Liver (tissue), 9 donors: ENCODE results near the gene TBC1D1. TPM values are rescaled to one million over a fixed set of nuclear protein-coding genes. Genes with fewer than 3 reads are reported as not detected.
A peak's percentile ranks its signal among the peaks of the same experiment; 100 is the strongest.

ENCODE experiments used
- DNase-seq: peaks from one replicate; pipeline ENCODE4 v3.0.0-alpha.2; 2017; ENCODE audit warnings: low spot score
- H3K27ac ChIP-seq, 2 donors: one replicate each; pipeline ENCODE4 v1.7.0; 2013; ENCODE audit warnings: inconsistent platforms in 2 of 2, low read length in 2 of 2, control low read depth in 1 of 2, low read depth in 1 of 2, mild to moderate bottlenecking in 1 of 2
- H3K27me3 ChIP-seq, 4 donors: one replicate each; pipeline versions ENCODE4 v1.6.1 to v1.7.0; 2013; ENCODE audit warnings: low read length in 3 of 4, inconsistent platforms in 1 of 4, mild to moderate bottlenecking in 1 of 4, moderate library complexity in 1 of 4; ENCODE audit not compliant: control insufficient read depth in 4 of 4, insufficient read depth in 4 of 4
- H3K36me3 ChIP-seq, 4 donors: one replicate each; pipeline versions ENCODE4 v1.6.1 to v1.7.0; 2013; ENCODE audit warnings: low read length in 3 of 4, mild to moderate bottlenecking in 3 of 4, low read depth in 1 of 4, moderate library complexity in 1 of 4; ENCODE audit not compliant: control insufficient read depth in 4 of 4, insufficient read depth in 3 of 4
- H3K4me1 ChIP-seq, 4 donors: one replicate each; pipeline versions ENCODE4 v1.6.1 to v1.7.0; 2013; ENCODE audit warnings: low read length in 3 of 4, mild to moderate bottlenecking in 3 of 4, moderate library complexity in 1 of 4; ENCODE audit not compliant: control insufficient read depth in 4 of 4, insufficient read depth in 4 of 4
- H3K4me3 ChIP-seq, 3 donors: one replicate each; pipeline versions ENCODE4 v1.6.1 to v1.7.0; 2013; ENCODE audit warnings: low read length in 3 of 3, control low read depth in 1 of 3, low read depth in 1 of 3, mild to moderate bottlenecking in 1 of 3
- H3K9ac ChIP-seq, 2 donors: one replicate each; pipeline ENCODE4 v1.7.0; 2013; ENCODE audit warnings: low read length in 2 of 2, mild to moderate bottlenecking in 2 of 2, moderate library complexity in 2 of 2, control low read depth in 1 of 2, low read depth in 1 of 2
- H3K9me3 ChIP-seq, 4 donors: one replicate each; pipeline versions ENCODE4 v1.6.1 to v1.7.0; 2013; ENCODE audit warnings: low read length in 3 of 4; ENCODE audit not compliant: control insufficient read depth in 4 of 4
- CTCF ChIP-seq: fragments of 150-350 bp; IDR thresholded peaks from 2 replicates; pipeline ENCODE4 v1.5.1; 2017; ENCODE audit warnings: improper control_type of control experiment, low read depth, low read length; ENCODE audit not compliant: missing input control
- EGR1 ChIP-seq, 2 donors: IDR thresholded peaks; 2 replicates each; pipeline ENCODE4 v1.6.1; 2016 to 2018; ENCODE audit warnings: antibody characterized with exemption in 2 of 2, low read depth in 2 of 2
- FOXA1 ChIP-seq: IDR thresholded peaks from 2 replicates; pipeline ENCODE4 v1.6.1; 2016; ENCODE audit warnings: antibody characterized with exemption
- FOXA2 ChIP-seq: IDR thresholded peaks from 2 replicates; pipeline ENCODE4 v1.6.1; 2016; ENCODE audit warnings: antibody characterized with exemption
- GABPA ChIP-seq, 2 donors: IDR thresholded peaks in 1 of 2; conservative IDR thresholded peaks in 1 of 2; 2 replicates each; pipeline ENCODE4 v1.6.1; 2016; ENCODE audit warnings: antibody characterized with exemption in 2 of 2, mild to moderate bottlenecking in 1 of 2, moderate library complexity in 1 of 2
- HNF4A ChIP-seq, 2 donors: conservative IDR thresholded peaks; 2 replicates each; pipeline ENCODE4 v1.6.1; 2016; ENCODE audit warnings: antibody characterized with exemption in 2 of 2, mild to moderate bottlenecking in 2 of 2
- HNF4G ChIP-seq: IDR thresholded peaks from 2 replicates; pipeline ENCODE4 v1.6.1; 2016; ENCODE audit warnings: antibody characterized with exemption
- JUND ChIP-seq, 2 donors: IDR thresholded peaks; 2 replicates each; pipeline ENCODE4 v1.6.1; 2016; ENCODE audit warnings: antibody characterized with exemption in 2 of 2
- MAX ChIP-seq: IDR thresholded peaks from 2 replicates; pipeline ENCODE4 v1.6.1; 2016; ENCODE audit warnings: antibody characterized with exemption
- NR2F2 ChIP-seq: IDR thresholded peaks from 2 replicates; pipeline ENCODE4 v1.6.1; 2016; ENCODE audit warnings: antibody characterized with exemption
- RAD21 ChIP-seq, 2 donors: IDR thresholded peaks; 2 replicates each; pipeline ENCODE4 v1.6.1; 2016; ENCODE audit warnings: antibody characterized with exemption in 2 of 2, mild to moderate bottlenecking in 2 of 2
- RXRA ChIP-seq, 2 donors: IDR thresholded peaks; 2 replicates each; pipeline ENCODE4 v1.6.1; 2017 to 2018; ENCODE audit warnings: antibody characterized with exemption in 2 of 2, mild to moderate bottlenecking in 1 of 2
- SP1 ChIP-seq: IDR thresholded peaks from 2 replicates; pipeline ENCODE4 v1.6.1; 2018; ENCODE audit warnings: antibody characterized with exemption, mild to moderate bottlenecking
- TAF1 ChIP-seq: conservative IDR thresholded peaks from 2 replicates; pipeline ENCODE4 v1.6.1; 2016; ENCODE audit warnings: antibody characterized with exemption, mild to moderate bottlenecking
- YY1 ChIP-seq: IDR thresholded peaks from 2 replicates; pipeline ENCODE4 v1.6.1; 2016; ENCODE audit warnings: antibody characterized with exemption, mild to moderate bottlenecking
- ZBTB33 ChIP-seq: IDR thresholded peaks from 2 replicates; pipeline ENCODE4 v1.6.1; 2016; ENCODE audit warnings: antibody characterized with exemption
- WGBS: extraction: QIAGEN DNeasy Blood & Tissue Kit; methylation state at CpG from one replicate; pipeline ENCODE4 v1.1.7; 2013; 5-methylcytosine and 5-hydroxymethylcytosine counted together
- polyA plus RNA-seq, 2 donors: library from polyadenylated mRNA; stranded (reverse) in 1 of 2; unstranded in 1 of 2; fragments of 200-250 nt in 1 of 2; fragments of >200 nt in 1 of 2; fragmentation: Nextera tagmentation in 1 of 2; extraction: Ambion mirVana in 1 of 2; gene quantifications; one replicate each; pipeline versions ENCODE4 v1.2.1 to v1.2.3, GENCODE V29; 2013 to 2015
- total RNA-seq, 2 donors: library from RNA; depleted of rRNA; stranded (reverse); fragments of >200 nt; gene quantifications; one replicate each; pipeline ENCODE4 v1.2.3, GENCODE V29; 2014
- TF ChIP-seq, protein P1 (sequence below): IDR thresholded peaks from 2 replicates; pipeline ENCODE4 v1.6.1; 2016; ENCODE audit warnings: antibody characterized with exemption, mild to moderate bottlenecking
- TF ChIP-seq, protein P2 (sequence below): IDR thresholded peaks from 2 replicates; pipeline ENCODE4 v1.6.1; 2016; ENCODE audit warnings: antibody characterized with exemption
- donor health status: healthy.
- donor health status: healthy.
- donor health status: healthy.
- donor health status: healthy.
- donor health status: healthy.

Gene TBC1D1
- total and polyA plus RNA-seq, 4 donors: 15.6 to 41.4 (median 20.9) TPM

GRCh38 chr4:38132107-38132673, 241.3 kb downstream of the TBC1D1 start (continued):
- TF ChIP-seq, protein P1, sequence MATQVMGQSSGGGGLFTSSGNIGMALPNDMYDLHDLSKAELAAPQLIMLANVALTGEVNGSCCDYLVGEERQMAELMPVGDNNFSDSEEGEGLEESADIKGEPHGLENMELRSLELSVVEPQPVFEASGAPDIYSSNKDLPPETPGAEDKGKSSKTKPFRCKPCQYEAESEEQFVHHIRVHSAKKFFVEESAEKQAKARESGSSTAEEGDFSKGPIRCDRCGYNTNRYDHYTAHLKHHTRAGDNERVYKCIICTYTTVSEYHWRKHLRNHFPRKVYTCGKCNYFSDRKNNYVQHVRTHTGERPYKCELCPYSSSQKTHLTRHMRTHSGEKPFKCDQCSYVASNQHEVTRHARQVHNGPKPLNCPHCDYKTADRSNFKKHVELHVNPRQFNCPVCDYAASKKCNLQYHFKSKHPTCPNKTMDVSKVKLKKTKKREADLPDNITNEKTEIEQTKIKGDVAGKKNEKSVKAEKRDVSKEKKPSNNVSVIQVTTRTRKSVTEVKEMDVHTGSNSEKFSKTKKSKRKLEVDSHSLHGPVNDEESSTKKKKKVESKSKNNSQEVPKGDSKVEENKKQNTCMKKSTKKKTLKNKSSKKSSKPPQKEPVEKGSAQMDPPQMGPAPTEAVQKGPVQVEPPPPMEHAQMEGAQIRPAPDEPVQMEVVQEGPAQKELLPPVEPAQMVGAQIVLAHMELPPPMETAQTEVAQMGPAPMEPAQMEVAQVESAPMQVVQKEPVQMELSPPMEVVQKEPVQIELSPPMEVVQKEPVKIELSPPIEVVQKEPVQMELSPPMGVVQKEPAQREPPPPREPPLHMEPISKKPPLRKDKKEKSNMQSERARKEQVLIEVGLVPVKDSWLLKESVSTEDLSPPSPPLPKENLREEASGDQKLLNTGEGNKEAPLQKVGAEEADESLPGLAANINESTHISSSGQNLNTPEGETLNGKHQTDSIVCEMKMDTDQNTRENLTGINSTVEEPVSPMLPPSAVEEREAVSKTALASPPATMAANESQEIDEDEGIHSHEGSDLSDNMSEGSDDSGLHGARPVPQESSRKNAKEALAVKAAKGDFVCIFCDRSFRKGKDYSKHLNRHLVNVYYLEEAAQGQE: peak; percentile 49
- TF ChIP-seq GABPA (IDR thresholded peaks at IDR 0.05 in 1 of 2, conservative IDR thresholded peaks at IDR 0.05 in 1 of 2) (no peak), ZBTB33 (peak; percentile 8)

GRCh38 chr4:38132843-38133662, 242.2 kb downstream of the TBC1D1 start:
- DNase-seq: no peak
- H3K9me3 ChIP-seq: no peaks in the 10 kb centered on the region
- peaks cover 0 to 7% (median 2%) of the 10 kb centered on the region in 4 donors for H3K36me3 ChIP-seq
- peak; percentile 67 for TF ChIP-seq FOXA1
- peak in 1 of 2 donors; percentile 65 for TF ChIP-seq EGR1 (IDR thresholded peaks at IDR 0.05; ENCODE audit: low read depth in 2 of 2)
- TF ChIP-seq, protein P2, sequence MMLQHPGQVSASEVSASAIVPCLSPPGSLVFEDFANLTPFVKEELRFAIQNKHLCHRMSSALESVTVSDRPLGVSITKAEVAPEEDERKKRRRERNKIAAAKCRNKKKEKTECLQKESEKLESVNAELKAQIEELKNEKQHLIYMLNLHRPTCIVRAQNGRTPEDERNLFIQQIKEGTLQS: peak; percentile 72
- TF ChIP-seq HNF4A (conservative IDR thresholded peaks at IDR 0.05): peak; percentile 97
- TF ChIP-seq YY1: peak; percentile 79
- TF ChIP-seq JUND (IDR thresholded peaks at IDR 0.05): peak; percentile 62 to 85
- TF ChIP-seq NR2F2: peak; percentile 93
- TF ChIP-seq ZBTB33: peak; percentile 73
- TF ChIP-seq MAX: peak; percentile 83
- TF ChIP-seq TAF1: no peak
- peak; percentile 90 for TF ChIP-seq FOXA2
- peak; percentile 80 for TF ChIP-seq HNF4G
- peak in 1 of 2 donors; percentile 64 for TF ChIP-seq GABPA (IDR thresholded peaks at IDR 0.05 in 1 of 2, conservative IDR thresholded peaks at IDR 0.05 in 1 of 2)
- TF ChIP-seq, protein P1: peak; percentile 81
- peak; percentile 92 to 96 for TF ChIP-seq RXRA (IDR thresholded peaks at IDR 0.05)
- TF ChIP-seq SP1: peak; percentile 97
- TF ChIP-seq RAD21 (IDR thresholded peaks at IDR 0.05): peak; percentile 49 to 67
- TF ChIP-seq CTCF: no peak
- H3K4me3 ChIP-seq: peak overlapping the region in 1 of 3 donors; percentile 16
- peak overlapping the region; percentile 2 to 50 for H3K9ac ChIP-seq
- H3K27me3 ChIP-seq: no peaks in the 10 kb centered on the region
- peak overlapping the region; percentile 91 for H3K27ac ChIP-seq
- peaks cover 14 to 63% (median 46%) of the 10 kb centered on the region in 4 donors for H3K4me1 ChIP-seq
- 32% methylated on average over 14 of the region's 14 CpGs for WGBS
